ENCODE data around the gene PYGM. TPM values are rescaled to one million over a fixed set of nuclear protein-coding genes. Genes with fewer than 3 reads are reported as not detected.

The PYGM gene
- total RNA-seq (2014; rRNA removed; shearing (Covaris generic)): 3.9 and 4.4 TPM in 2 replicates
- polyA plus RNA-seq (2016; fragmentation: Nextera tagmentation; extraction: Ambion mirVana): 1.5 and 2.8 TPM in 2 replicates
- long read RNA-seq, partial matches to known transcripts: 0 of 2 reads
- long read RNA-seq, other reads (novel, unspliced or antisense): 0 of 2 reads

DNA sequence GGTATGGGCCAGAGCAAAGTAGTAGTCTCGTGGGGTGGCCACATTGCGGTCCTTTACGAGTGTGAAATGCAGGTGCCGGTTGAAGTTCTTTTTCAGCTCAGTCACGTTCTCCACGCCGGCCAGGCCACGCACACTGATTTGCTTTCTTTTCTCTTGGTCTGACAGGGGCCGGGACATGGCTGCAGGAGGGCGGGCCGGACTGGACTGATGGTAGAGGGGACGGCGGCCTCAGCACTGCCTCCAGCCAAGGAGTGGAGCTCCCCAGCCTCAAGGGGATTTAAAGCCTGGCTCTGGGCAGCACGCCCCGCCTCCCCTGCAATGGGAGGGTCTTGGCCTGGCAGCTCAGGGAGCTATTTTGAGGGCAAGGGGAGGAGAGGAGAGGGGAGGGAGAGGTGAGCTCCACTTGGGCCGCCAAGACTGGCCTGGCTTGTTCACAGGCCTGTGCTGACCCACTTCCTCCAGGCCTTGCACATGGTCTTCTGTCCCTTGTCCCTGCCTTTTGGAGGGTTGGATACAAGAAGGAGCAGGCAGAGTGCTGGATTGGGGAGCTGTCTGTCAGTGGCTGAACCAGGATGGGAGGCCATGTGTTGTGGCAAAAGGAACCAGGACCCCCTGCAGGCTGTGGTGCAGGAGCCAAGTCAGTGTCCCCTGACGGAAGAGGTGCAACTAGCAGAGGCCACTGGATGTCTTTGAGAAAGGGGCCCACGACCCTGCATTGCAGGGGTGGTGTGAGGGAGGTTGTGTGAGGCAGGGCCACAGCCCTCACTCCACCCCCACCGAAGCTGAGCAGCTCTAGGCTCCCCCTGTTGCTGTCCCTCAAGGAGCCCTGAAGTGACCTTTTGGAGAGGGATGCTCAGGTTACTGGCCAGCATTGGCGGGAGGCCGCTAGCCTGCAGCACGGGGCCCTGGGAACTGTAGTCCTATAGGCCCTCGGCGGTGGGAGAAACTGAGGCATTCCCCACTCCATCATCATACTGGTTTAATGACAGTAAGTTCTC lies at the start of gene PYGM:
Gene PYGM (minus strand): TSS at position 253 of the 998 bp plus-strand sequence. CDS start 76 bp downstream, at position 177.
- DNase-seq (ENCODE audit: low spot score): peak; percentile 86
- H4K20me1 ChIP-seq (replicated peaks; ENCODE audit: insufficient read depth): peaks cover 13% of the 10 kb centered on the region
- H3F3A ChIP-seq (replicated peaks; ENCODE audit: low read depth): peaks cover 50% of the 10 kb centered on the region
- peak within 1 kb of the TSS; percentile 49 for H3K4me2 ChIP-seq
- Mint-ChIP-seq H3K4me1 (peaks cover 64% of the 10 kb centered on the region), H3K36me3 (ENCODE audit: low read depth) (peaks cover 28% of the 10 kb centered on the region), H3K4me3 (peak within 1 kb of the TSS; percentile 55), H3K27me3 (ENCODE audit: insufficient read depth, low read depth, poor library complexity) (peaks cover 33% of the 10 kb centered on the region), H3K9me3 (no peaks in the 10 kb centered on the region; the same call in 1 of the 3 replicates), H3K27ac (peak within 1 kb of the TSS; percentile 89)
- H3K27me3 ChIP-seq (ENCODE audit: insufficient read depth): no peaks in the 10 kb centered on the region
- peak within 1 kb of the TSS; percentile 38 for H3K4me3 ChIP-seq
- no peak within 1 kb of the TSS for H2AFZ ChIP-seq
- H3K4me1 ChIP-seq (ENCODE audit: insufficient read depth): peaks cover 59% of the 10 kb centered on the region
- 0 out of 2 replicates have a peak, but pooled peaks cover 9% of the 10 kb centered on the region for H3K79me2 ChIP-seq (replicated peaks; ENCODE audit: insufficient read depth)
- peak; percentile 57 for ATAC-seq
- H3K27ac ChIP-seq (ENCODE audit: low read depth): peak within 1 kb of the TSS; percentile 96
- H3K36me3 ChIP-seq (ENCODE audit: insufficient read depth): peaks cover 6% of the 10 kb centered on the region; the same call in 1 of the 2 replicates
- no peaks in the 10 kb centered on the region for H3K9me2 ChIP-seq (ENCODE audit: insufficient read depth)
- 0 out of 2 replicates have a peak, but pooled peaks have one; percentile 7 for TF ChIP-seq ETS1 (IDR thresholded peaks at IDR 0.05)
- TF ChIP-seq EZH2 (IDR thresholded peaks at IDR 0.05; ENCODE audit: low read depth, unreplicated experiment): no peak
- TF ChIP-seq JUNB (IDR thresholded peaks at IDR 0.05; ENCODE audit: unreplicated experiment): no peak
- TF ChIP-seq NANOG (IDR thresholded peaks at IDR 0.05; ENCODE audit: borderline replicate concordance): no peak
- no peak for TF ChIP-seq EZH2phosphoT487 (IDR thresholded peaks at IDR 0.05; ENCODE audit: unreplicated experiment)
- no peak for TF ChIP-seq CREB1 (CRISPR knock-in tag; IDR thresholded peaks at IDR 0.05; ENCODE audit: low read depth)
- no peak for TF ChIP-seq ZNF114 (CRISPR knock-in tag; IDR thresholded peaks at IDR 0.05)
- TF ChIP-seq ZNF462 (CRISPR knock-in tag; IDR thresholded peaks at IDR 0.05): no peak
- TF ChIP-seq POLR2AphosphoS5 (IDR thresholded peaks at IDR 0.05; ENCODE audit: low read depth): peak; percentile 50; the same call in 1 of the 2 replicates
- no peak for TF ChIP-seq STAT1 (IDR thresholded peaks at IDR 0.05; ENCODE audit: unreplicated experiment)
- TF ChIP-seq, protein P1, sequence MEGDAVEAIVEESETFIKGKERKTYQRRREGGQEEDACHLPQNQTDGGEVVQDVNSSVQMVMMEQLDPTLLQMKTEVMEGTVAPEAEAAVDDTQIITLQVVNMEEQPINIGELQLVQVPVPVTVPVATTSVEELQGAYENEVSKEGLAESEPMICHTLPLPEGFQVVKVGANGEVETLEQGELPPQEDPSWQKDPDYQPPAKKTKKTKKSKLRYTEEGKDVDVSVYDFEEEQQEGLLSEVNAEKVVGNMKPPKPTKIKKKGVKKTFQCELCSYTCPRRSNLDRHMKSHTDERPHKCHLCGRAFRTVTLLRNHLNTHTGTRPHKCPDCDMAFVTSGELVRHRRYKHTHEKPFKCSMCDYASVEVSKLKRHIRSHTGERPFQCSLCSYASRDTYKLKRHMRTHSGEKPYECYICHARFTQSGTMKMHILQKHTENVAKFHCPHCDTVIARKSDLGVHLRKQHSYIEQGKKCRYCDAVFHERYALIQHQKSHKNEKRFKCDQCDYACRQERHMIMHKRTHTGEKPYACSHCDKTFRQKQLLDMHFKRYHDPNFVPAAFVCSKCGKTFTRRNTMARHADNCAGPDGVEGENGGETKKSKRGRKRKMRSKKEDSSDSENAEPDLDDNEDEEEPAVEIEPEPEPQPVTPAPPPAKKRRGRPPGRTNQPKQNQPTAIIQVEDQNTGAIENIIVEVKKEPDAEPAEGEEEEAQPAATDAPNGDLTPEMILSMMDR (conservative IDR thresholded peaks at IDR 0.05; ENCODE audit: low read depth in 2 of 2): no peak
- TF ChIP-seq, protein P2, sequence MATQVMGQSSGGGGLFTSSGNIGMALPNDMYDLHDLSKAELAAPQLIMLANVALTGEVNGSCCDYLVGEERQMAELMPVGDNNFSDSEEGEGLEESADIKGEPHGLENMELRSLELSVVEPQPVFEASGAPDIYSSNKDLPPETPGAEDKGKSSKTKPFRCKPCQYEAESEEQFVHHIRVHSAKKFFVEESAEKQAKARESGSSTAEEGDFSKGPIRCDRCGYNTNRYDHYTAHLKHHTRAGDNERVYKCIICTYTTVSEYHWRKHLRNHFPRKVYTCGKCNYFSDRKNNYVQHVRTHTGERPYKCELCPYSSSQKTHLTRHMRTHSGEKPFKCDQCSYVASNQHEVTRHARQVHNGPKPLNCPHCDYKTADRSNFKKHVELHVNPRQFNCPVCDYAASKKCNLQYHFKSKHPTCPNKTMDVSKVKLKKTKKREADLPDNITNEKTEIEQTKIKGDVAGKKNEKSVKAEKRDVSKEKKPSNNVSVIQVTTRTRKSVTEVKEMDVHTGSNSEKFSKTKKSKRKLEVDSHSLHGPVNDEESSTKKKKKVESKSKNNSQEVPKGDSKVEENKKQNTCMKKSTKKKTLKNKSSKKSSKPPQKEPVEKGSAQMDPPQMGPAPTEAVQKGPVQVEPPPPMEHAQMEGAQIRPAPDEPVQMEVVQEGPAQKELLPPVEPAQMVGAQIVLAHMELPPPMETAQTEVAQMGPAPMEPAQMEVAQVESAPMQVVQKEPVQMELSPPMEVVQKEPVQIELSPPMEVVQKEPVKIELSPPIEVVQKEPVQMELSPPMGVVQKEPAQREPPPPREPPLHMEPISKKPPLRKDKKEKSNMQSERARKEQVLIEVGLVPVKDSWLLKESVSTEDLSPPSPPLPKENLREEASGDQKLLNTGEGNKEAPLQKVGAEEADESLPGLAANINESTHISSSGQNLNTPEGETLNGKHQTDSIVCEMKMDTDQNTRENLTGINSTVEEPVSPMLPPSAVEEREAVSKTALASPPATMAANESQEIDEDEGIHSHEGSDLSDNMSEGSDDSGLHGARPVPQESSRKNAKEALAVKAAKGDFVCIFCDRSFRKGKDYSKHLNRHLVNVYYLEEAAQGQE (IDR thresholded peaks at IDR 0.05; ENCODE audit: unreplicated experiment): no peak

Data from GM23338 (cell line).